Measurements from ENCODE around the gene COL2A1.

DNA sequence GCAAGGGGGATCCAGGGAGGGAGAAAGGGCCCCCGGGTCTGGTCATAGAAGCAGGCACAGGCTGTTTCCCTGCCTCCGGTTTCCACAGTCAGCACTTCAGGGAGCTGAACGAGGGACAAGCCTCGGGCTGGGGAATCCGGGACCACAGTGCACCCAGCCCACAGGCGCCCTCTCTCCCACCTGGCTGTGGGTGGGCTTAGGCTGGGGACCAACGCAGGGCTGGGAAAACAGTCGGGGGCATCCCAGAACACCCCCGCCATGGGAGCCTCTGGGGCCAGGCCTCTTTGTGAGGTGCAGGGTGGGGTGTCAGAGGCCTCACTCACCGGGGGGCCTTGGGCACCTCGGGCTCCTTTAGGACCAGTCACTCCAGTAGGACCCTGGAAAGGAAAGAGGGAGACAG, 24.6 kb downstream of the COL2A1 start:
- TF ChIP-seq EP300 (IDR thresholded peaks at IDR 0.05) (no peak), POLR2A (IDR thresholded peaks at IDR 0.05) (no peak)
